HEK293 (cell line): Measurements from ENCODE around the gene AUH.
"Not testable (repeated sequence)": the region's sequence is repeated elsewhere in the genome, so short reads cannot be mapped to it uniquely, and the experiment has no call there.

Source experiments
- CTCF ChIA-PET: fragments of 350-600 bp; formaldehyde crosslinking; extraction: SDS; loops from one replicate; lab custom pipeline; 2021; ENCODE audit warnings: antibody characterized with exemption; lab: Yijun Ruan, JAX
- POLR2A ChIA-PET: fragments of 300-600 bp; formaldehyde crosslinking; extraction: SDS; loops from one replicate; lab custom pipeline; 2020; ENCODE audit warnings: antibody characterized with exemption, inconsistent platforms; lab: Yijun Ruan, JAX
- H3K27ac ChIP-seq: fragments of 200-500 bp; sonication (Bioruptor generic); 2 replicates; pipeline ENCODE4 v1.5.1; 2014; ENCODE audit warnings: low read depth, low read length, control low read depth, inconsistent platforms; ENCODE audit errors: extremely low read depth
- H3K36me3 ChIP-seq, 2 experiments: fragments of 200-500 bp in 1 of 2; sonication (Bioruptor generic) in 1 of 2; 1 replicate in 1 of 2; 2 replicates in 1 of 2; pipeline ENCODE4 v1.5.1; 2014 to 2017; ENCODE audit warnings: inconsistent platforms in 2 of 2, low read length in 2 of 2; ENCODE audit not compliant: control insufficient read depth in 2 of 2, insufficient read depth in 1 of 2
- H3K4me1 ChIP-seq: fragments of 200-500 bp; sonication (Bioruptor generic); 2 replicates; pipeline ENCODE4 v1.5.1; 2014; ENCODE audit warnings: mild to moderate bottlenecking, low read length, inconsistent platforms; ENCODE audit not compliant: control insufficient read depth, insufficient read depth
- H3K4me3 ChIP-seq: 2 replicates; pipeline ENCODE4 v1.5.1; 2011; ENCODE audit warnings: low read depth, mild to moderate bottlenecking, control low read depth, low read length, moderate library complexity
- H3K9me3 ChIP-seq: fragments of 200-500 bp; sonication (Bioruptor generic); 2 replicates; pipeline ENCODE4 v1.5.1; 2014; ENCODE audit warnings: low read depth, low read length, inconsistent platforms; ENCODE audit not compliant: control insufficient read depth, insufficient read depth
- REPIN1 ChIP-seq: fragments of 450-650 bp; formaldehyde crosslinking; IDR thresholded peaks from 2 replicates; pipeline ENCODE4 v1.5.1; 2017; ENCODE audit warnings: missing biosample characterization, missing genetic modification characterization, low read depth
- SETDB1 ChIP-seq: IDR thresholded peaks from one replicate; pipeline ENCODE4 v1.6.1; 2017; ENCODE audit warnings: mild to moderate bottlenecking, low read length, moderate library complexity, mixed read lengths; ENCODE audit not compliant: insufficient read length
- SP7 ChIP-seq: fragments of 450-650 bp; formaldehyde crosslinking; IDR thresholded peaks from 2 replicates; pipeline ENCODE4 v1.5.1; 2016; ENCODE audit warnings: missing biosample characterization, missing genetic modification characterization
- ZBTB48 ChIP-seq: fragments of 450-650 bp; formaldehyde crosslinking; IDR thresholded peaks from 2 replicates; pipeline ENCODE4 v1.5.1; 2016; ENCODE audit warnings: missing biosample characterization, missing genetic modification characterization
- ZFHX2 ChIP-seq: fragments of 450-650 bp; formaldehyde crosslinking; conservative IDR thresholded peaks from 2 replicates; pipeline ENCODE4 v1.5.1; 2016; ENCODE audit warnings: missing biosample characterization, missing genetic modification characterization
- ZFP69B ChIP-seq: fragments of 450-650 bp; formaldehyde crosslinking; IDR thresholded peaks from 2 replicates; pipeline ENCODE4 v1.5.1; 2016; ENCODE audit warnings: missing biosample characterization, missing genetic modification characterization
- ZNF132 ChIP-seq: fragments of 450-650 bp; formaldehyde crosslinking; IDR thresholded peaks from 2 replicates; pipeline ENCODE4 v1.5.1; 2017; ENCODE audit warnings: missing biosample characterization, missing genetic modification characterization, borderline replicate concordance
- ZNF302 ChIP-seq: fragments of 450-650 bp; formaldehyde crosslinking; IDR thresholded peaks from 2 replicates; pipeline ENCODE4 v1.5.1; 2016; ENCODE audit warnings: missing biosample characterization, missing genetic modification characterization, low read depth
- ZNF510 ChIP-seq: fragments of 450-650 bp; formaldehyde crosslinking; IDR thresholded peaks from 2 replicates; pipeline ENCODE4 v1.5.1; 2018; ENCODE audit warnings: mild to moderate bottlenecking, missing genetic modification characterization, missing biosample characterization; ENCODE audit not compliant: insufficient replicate concordance
- ZNF610 ChIP-seq: fragments of 450-650 bp; formaldehyde crosslinking; IDR thresholded peaks from 2 replicates; pipeline ENCODE4 v1.5.1; 2016; ENCODE audit warnings: missing biosample characterization, missing genetic modification characterization, borderline replicate concordance
- ZNF701 ChIP-seq: fragments of 450-650 bp; formaldehyde crosslinking; IDR thresholded peaks from 2 replicates; pipeline ENCODE4 v1.5.1; 2016; ENCODE audit warnings: missing biosample characterization, missing genetic modification characterization
- TF ChIP-seq, protein P1 (sequence below): fragments of 450-650 bp; formaldehyde crosslinking; IDR thresholded peaks from 2 replicates; pipeline ENCODE4 v1.5.1; 2016; ENCODE audit warnings: missing biosample characterization, missing genetic modification characterization
- TF ChIP-seq, protein P2 (sequence below): fragments of 450-650 bp; formaldehyde crosslinking; IDR thresholded peaks from 2 replicates; pipeline ENCODE4 v1.5.1; 2017; ENCODE audit warnings: missing biosample characterization, mild to moderate bottlenecking, missing genetic modification characterization, moderate library complexity
- TF ChIP-seq, protein P3 (sequence below): fragments of 450-650 bp; formaldehyde crosslinking; IDR thresholded peaks from 2 replicates; pipeline ENCODE4; 2016; ENCODE audit warnings: missing biosample characterization, missing genetic modification characterization
- TF ChIP-seq, protein P4 (sequence below): fragments of 450-650 bp; formaldehyde crosslinking; IDR thresholded peaks from 2 replicates; pipeline ENCODE4 v1.5.1; 2017; ENCODE audit warnings: missing biosample characterization, missing genetic modification characterization
- TF ChIP-seq, protein P5 (sequence below): fragments of 450-650 bp; formaldehyde crosslinking; IDR thresholded peaks from 2 replicates; pipeline ENCODE4 v1.5.1; 2017; ENCODE audit warnings: missing biosample characterization, missing genetic modification characterization

The AUH gene

DNA sequence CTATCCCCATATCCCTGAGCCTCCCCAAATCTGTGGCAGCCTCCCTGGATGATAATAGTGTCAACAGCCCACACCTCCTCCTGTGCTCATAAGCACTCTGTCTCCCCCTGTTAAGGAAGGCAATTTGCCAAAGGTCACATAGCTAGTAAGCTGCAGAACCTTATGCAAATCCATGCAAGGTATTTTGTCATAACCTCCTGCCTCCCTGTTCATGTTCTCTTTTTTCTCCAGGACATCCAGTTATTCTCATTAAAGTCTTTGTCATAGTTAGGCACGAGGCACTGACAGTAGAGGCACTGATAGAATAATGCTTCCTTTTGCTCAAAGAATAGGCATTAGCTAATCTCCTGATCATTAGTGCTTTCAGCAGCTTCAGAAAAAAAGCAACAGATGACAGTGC is 10.2 kb upstream of the AUH start (continued):
- TF ChIP-seq, protein P1, sequence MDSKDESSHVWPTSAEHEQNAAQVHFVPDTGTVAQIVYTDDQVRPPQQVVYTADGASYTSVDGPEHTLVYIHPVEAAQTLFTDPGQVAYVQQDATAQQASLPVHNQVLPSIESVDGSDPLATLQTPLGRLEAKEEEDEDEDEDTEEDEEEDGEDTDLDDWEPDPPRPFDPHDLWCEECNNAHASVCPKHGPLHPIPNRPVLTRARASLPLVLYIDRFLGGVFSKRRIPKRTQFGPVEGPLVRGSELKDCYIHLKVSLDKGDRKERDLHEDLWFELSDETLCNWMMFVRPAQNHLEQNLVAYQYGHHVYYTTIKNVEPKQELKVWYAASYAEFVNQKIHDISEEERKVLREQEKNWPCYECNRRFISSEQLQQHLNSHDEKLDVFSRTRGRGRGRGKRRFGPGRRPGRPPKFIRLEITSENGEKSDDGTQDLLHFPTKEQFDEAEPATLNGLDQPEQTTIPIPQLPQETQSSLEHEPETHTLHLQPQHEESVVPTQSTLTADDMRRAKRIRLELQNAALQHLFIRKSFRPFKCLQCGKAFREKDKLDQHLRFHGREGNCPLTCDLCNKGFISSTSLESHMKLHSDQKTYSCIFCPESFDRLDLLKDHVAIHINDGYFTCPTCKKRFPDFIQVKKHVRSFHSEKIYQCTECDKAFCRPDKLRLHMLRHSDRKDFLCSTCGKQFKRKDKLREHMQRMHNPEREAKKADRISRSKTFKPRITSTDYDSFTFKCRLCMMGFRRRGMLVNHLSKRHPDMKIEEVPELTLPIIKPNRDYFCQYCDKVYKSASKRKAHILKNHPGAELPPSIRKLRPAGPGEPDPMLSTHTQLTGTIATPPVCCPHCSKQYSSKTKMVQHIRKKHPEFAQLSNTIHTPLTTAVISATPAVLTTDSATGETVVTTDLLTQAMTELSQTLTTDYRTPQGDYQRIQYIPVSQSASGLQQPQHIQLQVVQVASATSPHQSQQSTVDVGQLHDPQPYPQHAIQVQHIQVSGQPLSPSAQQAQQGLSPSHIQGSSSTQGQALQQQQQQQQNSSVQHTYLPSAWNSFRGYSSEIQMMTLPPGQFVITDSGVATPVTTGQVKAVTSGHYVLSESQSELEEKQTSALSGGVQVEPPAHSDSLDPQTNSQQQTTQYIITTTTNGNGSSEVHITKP (tag by site-specific recombination), result no peak
- TF ChIP-seq, protein P2, sequence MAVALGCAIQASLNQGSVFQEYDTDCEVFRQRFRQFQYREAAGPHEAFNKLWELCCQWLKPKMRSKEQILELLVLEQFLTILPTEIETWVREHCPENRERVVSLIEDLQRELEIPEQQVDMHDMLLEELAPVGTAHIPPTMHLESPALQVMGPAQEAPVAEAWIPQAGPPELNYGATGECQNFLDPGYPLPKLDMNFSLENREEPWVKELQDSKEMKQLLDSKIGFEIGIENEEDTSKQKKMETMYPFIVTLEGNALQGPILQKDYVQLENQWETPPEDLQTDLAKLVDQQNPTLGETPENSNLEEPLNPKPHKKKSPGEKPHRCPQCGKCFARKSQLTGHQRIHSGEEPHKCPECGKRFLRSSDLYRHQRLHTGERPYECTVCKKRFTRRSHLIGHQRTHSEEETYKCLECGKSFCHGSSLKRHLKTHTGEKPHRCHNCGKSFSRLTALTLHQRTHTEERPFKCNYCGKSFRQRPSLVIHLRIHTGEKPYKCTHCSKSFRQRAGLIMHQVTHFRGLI (tag by site-specific recombination), result no peak
- TF ChIP-seq REPIN1 (tag by site-specific recombination), result no peak
- no peak for TF ChIP-seq ZNF701
- TF ChIP-seq SP7 (tag by site-specific recombination), result no peak
- TF ChIP-seq, protein P3, sequence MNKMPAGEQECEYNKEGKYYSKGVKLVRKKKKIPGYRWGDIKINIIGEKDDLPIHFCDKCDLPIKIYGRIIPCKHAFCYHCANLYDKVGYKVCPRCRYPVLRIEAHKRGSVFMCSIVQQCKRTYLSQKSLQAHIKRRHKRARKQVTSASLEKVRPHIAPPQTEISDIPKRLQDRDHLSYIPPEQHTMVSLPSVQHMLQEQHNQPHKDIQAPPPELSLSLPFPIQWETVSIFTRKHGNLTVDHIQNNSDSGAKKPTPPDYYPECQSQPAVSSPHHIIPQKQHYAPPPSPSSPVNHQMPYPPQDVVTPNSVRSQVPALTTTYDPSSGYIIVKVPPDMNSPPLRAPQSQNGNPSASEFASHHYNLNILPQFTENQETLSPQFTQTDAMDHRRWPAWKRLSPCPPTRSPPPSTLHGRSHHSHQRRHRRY, result no peak
- TF ChIP-seq ZNF132 (tag by site-specific recombination), result no peak
- TF ChIP-seq, protein P4, sequence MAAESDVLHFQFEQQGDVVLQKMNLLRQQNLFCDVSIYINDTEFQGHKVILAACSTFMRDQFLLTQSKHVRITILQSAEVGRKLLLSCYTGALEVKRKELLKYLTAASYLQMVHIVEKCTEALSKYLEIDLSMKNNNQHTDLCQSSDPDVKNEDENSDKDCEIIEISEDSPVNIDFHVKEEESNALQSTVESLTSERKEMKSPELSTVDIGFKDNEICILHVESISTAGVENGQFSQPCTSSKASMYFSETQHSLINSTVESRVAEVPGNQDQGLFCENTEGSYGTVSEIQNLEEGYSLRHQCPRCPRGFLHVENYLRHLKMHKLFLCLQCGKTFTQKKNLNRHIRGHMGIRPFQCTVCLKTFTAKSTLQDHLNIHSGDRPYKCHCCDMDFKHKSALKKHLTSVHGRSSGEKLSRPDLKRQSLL (tag by site-specific recombination), result no peak
- no peak for TF ChIP-seq ZBTB48
- TF ChIP-seq, protein P5, sequence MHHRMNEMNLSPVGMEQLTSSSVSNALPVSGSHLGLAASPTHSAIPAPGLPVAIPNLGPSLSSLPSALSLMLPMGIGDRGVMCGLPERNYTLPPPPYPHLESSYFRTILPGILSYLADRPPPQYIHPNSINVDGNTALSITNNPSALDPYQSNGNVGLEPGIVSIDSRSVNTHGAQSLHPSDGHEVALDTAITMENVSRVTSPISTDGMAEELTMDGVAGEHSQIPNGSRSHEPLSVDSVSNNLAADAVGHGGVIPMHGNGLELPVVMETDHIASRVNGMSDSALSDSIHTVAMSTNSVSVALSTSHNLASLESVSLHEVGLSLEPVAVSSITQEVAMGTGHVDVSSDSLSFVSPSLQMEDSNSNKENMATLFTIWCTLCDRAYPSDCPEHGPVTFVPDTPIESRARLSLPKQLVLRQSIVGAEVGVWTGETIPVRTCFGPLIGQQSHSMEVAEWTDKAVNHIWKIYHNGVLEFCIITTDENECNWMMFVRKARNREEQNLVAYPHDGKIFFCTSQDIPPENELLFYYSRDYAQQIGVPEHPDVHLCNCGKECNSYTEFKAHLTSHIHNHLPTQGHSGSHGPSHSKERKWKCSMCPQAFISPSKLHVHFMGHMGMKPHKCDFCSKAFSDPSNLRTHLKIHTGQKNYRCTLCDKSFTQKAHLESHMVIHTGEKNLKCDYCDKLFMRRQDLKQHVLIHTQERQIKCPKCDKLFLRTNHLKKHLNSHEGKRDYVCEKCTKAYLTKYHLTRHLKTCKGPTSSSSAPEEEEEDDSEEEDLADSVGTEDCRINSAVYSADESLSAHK, result no peak

DNA sequence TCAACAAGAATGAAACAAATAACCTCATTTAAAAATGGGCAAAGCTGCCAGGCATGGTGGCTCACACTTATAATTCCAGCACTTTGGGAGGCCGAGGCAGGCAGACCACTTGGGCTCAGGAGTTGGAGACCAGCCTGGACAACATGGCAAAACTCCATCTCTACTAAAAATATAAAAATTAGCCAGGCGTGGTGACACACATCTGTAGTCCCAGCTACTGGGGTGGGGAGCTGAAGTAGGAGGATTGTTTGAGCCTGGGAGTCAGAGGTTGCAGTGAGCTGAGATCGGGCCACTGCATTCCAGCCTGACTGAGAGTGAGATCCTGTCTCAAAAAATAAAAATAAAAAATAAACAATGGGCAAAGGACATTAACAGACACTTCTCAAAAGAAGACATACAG is 8.3 kb upstream of the AUH start:
- H3K36me3 ChIP-seq, H3K9me3 ChIP-seq, H3K27ac ChIP-seq, H3K4me1 ChIP-seq, CTCF ChIA-PET, H3K4me3 ChIP-seq: not testable (repeated sequence)
- POLR2A ChIA-PET, result interaction anchor here (0.6 kb wide), 1 partner anchor 164 kb away, joined by 7 read pairs; no protein-coding TSS in a partner anchor

DNA sequence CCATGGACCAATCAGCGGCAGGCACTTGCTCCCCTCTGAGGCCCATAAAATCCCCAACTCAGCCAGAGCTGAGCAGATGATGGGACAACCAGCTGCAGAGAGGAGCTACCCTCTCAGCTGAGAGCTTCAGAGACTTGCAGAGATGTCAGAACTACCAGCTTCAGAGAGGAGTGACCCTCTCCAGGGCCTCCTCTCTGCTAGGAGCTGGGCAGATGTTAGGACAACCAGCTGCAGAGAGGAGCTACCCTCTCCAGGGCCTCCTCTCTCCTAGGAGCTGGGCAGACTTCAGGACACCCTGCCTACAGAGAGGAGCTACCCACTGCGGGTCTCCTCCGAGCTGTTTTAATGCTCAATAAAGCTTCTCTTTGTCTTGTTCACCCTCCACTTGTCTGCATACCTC is 3.0 kb upstream of the AUH start:
- Histone ChIP-seq H3K36me3 (no peaks in the 10 kb centered on the region), H3K9me3 (no peaks in the 10 kb centered on the region), H3K27ac (no peak overlapping the region), H3K4me3 (no peak overlapping the region), H3K4me1 (no peaks in the 10 kb centered on the region)
- TF ChIP-seq ZNF610 (no peak), ZFP69B (no peak), ZFHX2 (tag by site-specific recombination) (no peak), ZNF302 (tag by site-specific recombination) (no peak), ZNF510 (tag by site-specific recombination) (no peak), SETDB1 (peak; percentile 67)
- CTCF ChIA-PET, result interaction anchor here (0.6 kb wide), 1 partner anchor 8 kb away, joined by 3 read pairs; no protein-coding TSS in a partner anchor
- POLR2A ChIA-PET, result no interaction called here
